Suprapubic skin (tissue), 4 donors: ENCODE data around the gene HAPSTR1. TPM values are rescaled to one million over a fixed set of nuclear protein-coding genes. Genes with fewer than 3 reads are reported as not detected.

Experiments
- DNase-seq, 2 donors: peaks; one replicate each; pipeline ENCODE4 v3.0.0-alpha.2; 2019; ENCODE audit warnings: low spot score in 2 of 2
- H3K27ac ChIP-seq: fragments of 200-600 bp; sonication (generic); one replicate; pipeline ENCODE4 v1.5.1; 2019
- H3K27me3 ChIP-seq: fragments of 200-600 bp; sonication (generic); one replicate; pipeline ENCODE4 v1.5.1; 2019
- H3K36me3 ChIP-seq: fragments of 200-600 bp; sonication (generic); one replicate; pipeline ENCODE4 v1.5.1; 2019
- H3K4me1 ChIP-seq: fragments of 200-600 bp; sonication (generic); one replicate; pipeline ENCODE4 v1.5.1; 2019
- H3K4me3 ChIP-seq: fragments of 200-600 bp; sonication (generic); one replicate; pipeline ENCODE4 v1.5.1; 2019; ENCODE audit warnings: mild to moderate bottlenecking
- H3K9me3 ChIP-seq: fragments of 200-600 bp; sonication (generic); one replicate; pipeline ENCODE4 v1.5.1; 2019
- EP300 ChIP-seq: sonication (generic); formaldehyde crosslinking; IDR thresholded peaks from one replicate; pipeline ENCODE4 v1.6.1; 2017; ENCODE audit warnings: antibody characterized with exemption
- POLR2A ChIP-seq, 2 donors: fragments of 450-650 bp; IDR thresholded peaks; one replicate each; pipeline ENCODE4 v1.6.1; 2017; ENCODE audit warnings: antibody characterized with exemption in 2 of 2, mild to moderate bottlenecking in 2 of 2, moderate library complexity in 2 of 2
- POLR2AphosphoS5 ChIP-seq, 3 donors: sonication (generic); formaldehyde crosslinking; IDR thresholded peaks; one replicate each; pipeline ENCODE4 v1.6.1; 2017; ENCODE audit warnings: antibody characterized with exemption in 3 of 3
- WGBS: methylation state at CpG from one replicate; pipeline ENCODE4 v1.1.5; 2018; 5-methylcytosine and 5-hydroxymethylcytosine counted together
- total RNA-seq, 4 donors: library from RNA; depleted of rRNA; stranded (reverse); fragments of >200 nt; gene quantifications; one replicate each; pipeline ENCODE4 v1.1.0, GENCODE V29; 2016
- TF ChIP-seq, protein P1 (sequence below), 2 donors: fragments of 200-600 bp in 1 of 2; fragments of 450-650 bp in 1 of 2; sonication (generic) in 1 of 2; IDR thresholded peaks; one replicate each; pipeline ENCODE4 v1.5.1; 2016 to 2019; ENCODE audit warnings: antibody characterized with exemption in 2 of 2, mild to moderate bottlenecking in 1 of 2, moderate library complexity in 1 of 2

HAPSTR1 gene
- total RNA-seq, 4 donors from 2014 or later = 40.4 to 52.7 (median 47.4) TPM

GRCh38 chr16:9061358-9061813 is 30.1 kb upstream of the HAPSTR1 start:
- H3K36me3 ChIP-seq = no peaks in the 10 kb centered on the region
- H3K27me3 ChIP-seq = no peaks in the 10 kb centered on the region
- H3K9me3 ChIP-seq = no peaks in the 10 kb centered on the region
- DNase-seq = no peak
- no peak overlapping the region for H3K27ac ChIP-seq
- TF ChIP-seq, protein P1, sequence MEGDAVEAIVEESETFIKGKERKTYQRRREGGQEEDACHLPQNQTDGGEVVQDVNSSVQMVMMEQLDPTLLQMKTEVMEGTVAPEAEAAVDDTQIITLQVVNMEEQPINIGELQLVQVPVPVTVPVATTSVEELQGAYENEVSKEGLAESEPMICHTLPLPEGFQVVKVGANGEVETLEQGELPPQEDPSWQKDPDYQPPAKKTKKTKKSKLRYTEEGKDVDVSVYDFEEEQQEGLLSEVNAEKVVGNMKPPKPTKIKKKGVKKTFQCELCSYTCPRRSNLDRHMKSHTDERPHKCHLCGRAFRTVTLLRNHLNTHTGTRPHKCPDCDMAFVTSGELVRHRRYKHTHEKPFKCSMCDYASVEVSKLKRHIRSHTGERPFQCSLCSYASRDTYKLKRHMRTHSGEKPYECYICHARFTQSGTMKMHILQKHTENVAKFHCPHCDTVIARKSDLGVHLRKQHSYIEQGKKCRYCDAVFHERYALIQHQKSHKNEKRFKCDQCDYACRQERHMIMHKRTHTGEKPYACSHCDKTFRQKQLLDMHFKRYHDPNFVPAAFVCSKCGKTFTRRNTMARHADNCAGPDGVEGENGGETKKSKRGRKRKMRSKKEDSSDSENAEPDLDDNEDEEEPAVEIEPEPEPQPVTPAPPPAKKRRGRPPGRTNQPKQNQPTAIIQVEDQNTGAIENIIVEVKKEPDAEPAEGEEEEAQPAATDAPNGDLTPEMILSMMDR (IDR thresholded peaks at IDR 0.05) = no peak
- TF ChIP-seq POLR2A (IDR thresholded peaks at IDR 0.05) (no peak), POLR2AphosphoS5 (IDR thresholded peaks at IDR 0.05) (no peak), EP300 (no peak)
- H3K4me1 ChIP-seq = no peaks in the 10 kb centered on the region
- H3K4me3 ChIP-seq = no peak overlapping the region
- 53% methylated on average over 4 of the region's 4 CpGs for WGBS

- TF ChIP-seq EP300 (no peak), POLR2A (IDR thresholded peaks at IDR 0.05) (no peak), POLR2AphosphoS5 (IDR thresholded peaks at IDR 0.05) (no peak)
- TF ChIP-seq, protein P1 (IDR thresholded peaks at IDR 0.05) = no peak
- Histone ChIP-seq H3K27me3 (no peaks in the 10 kb centered on the region), H3K4me1 (no peaks in the 10 kb centered on the region), H3K27ac (no peak overlapping the region), H3K36me3 (no peaks in the 10 kb centered on the region), H3K4me3 (no peak overlapping the region), H3K9me3 (no peaks in the 10 kb centered on the region)
- DNase-seq = no peak
- 86% methylated on average over 7 of the region's 7 CpGs for WGBS
These were observed 29.1 kb upstream of the HAPSTR1 start for GRCh38 chr16:9062301-9062700.

GRCh38 chr16:9065077-9065476 is 26.4 kb upstream of the HAPSTR1 start:
- TF ChIP-seq EP300 (no peak), POLR2AphosphoS5 (IDR thresholded peaks at IDR 0.05) (no peak), POLR2A (IDR thresholded peaks at IDR 0.05) (no peak)
- TF ChIP-seq, protein P1 (IDR thresholded peaks at IDR 0.05) = no peak
- Histone ChIP-seq H3K9me3 (no peaks in the 10 kb centered on the region), H3K36me3 (no peaks in the 10 kb centered on the region), H3K27me3 (no peaks in the 10 kb centered on the region), H3K4me1 (no peaks in the 10 kb centered on the region), H3K27ac (no peak overlapping the region), H3K4me3 (no peak overlapping the region)
- DNase-seq = no peak
- 87% methylated on average over 4 of the region's 4 CpGs for WGBS

DNA sequence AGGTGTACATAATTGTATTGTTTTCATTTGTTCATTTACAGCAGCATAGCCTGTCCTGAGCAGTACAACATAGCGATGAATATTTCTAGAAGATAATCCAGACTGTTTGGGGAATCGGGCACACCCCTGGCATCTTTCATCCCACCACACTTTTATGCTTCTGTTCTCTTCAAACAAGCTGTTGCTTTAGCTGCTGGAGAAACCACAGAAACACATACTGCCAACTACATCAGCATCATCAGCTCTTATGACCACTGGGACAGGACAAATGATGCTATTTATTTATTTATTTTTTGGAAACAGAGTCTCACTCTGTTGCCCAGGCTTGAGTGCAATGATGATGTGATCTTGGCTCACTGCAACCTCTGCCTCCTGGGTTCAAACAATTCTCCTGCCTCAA is 22.6 kb upstream of the HAPSTR1 start:
- Histone ChIP-seq H3K27me3 (no peaks in the 10 kb centered on the region), H3K4me3 (no peak overlapping the region), H3K4me1 (no peaks in the 10 kb centered on the region), H3K9me3 (no peaks in the 10 kb centered on the region), H3K27ac (no peak overlapping the region), H3K36me3 (no peaks in the 10 kb centered on the region)
- no peak for TF ChIP-seq POLR2AphosphoS5 (IDR thresholded peaks at IDR 0.05)
- WGBS = 97% methylated on average over 2 of the region's 2 CpGs
- no peak for DNase-seq

DNA sequence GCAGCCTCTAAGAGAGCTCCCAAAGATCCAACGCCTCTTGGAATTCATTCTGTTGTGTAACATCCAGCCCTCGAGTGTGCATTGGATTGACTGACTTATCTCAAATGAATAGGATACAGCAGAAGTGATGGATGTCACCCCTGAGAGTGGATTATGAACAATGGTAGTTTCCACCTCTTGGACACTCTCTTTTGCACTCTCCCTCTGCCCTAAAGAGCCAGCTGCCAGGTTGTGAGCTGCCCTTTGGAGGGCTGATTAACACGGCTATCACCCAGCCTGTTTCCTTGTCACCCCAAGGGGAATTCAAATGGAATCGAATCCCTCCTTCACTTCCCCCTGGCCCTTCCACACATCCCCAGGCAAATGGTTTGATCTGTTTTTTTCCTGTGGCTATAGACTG is 21.2 kb upstream of the HAPSTR1 start:
- no peak overlapping the region for H3K27ac ChIP-seq
- H3K4me1 ChIP-seq = no peaks in the 10 kb centered on the region
- no peaks in the 10 kb centered on the region for H3K27me3 ChIP-seq
- no peak for TF ChIP-seq POLR2A (IDR thresholded peaks at IDR 0.05)
- TF ChIP-seq, protein P1 (IDR thresholded peaks at IDR 0.05) = no peak
- no peak for TF ChIP-seq EP300
- TF ChIP-seq POLR2AphosphoS5 (IDR thresholded peaks at IDR 0.05) = no peak
- no peak for DNase-seq
- no peaks in the 10 kb centered on the region for H3K9me3 ChIP-seq
- WGBS = 70% methylated on average over 4 of the region's 4 CpGs
- no peak overlapping the region for H3K4me3 ChIP-seq
- H3K36me3 ChIP-seq = no peaks in the 10 kb centered on the region

GRCh38 chr16:9071377-9071776 is 20.1 kb upstream of the HAPSTR1 start:
- H3K4me3 ChIP-seq = no peak overlapping the region

More at GRCh38 chr16:9071377-9071776, 20.1 kb upstream of the HAPSTR1 start:
- no peaks in the 10 kb centered on the region for H3K9me3 ChIP-seq
- no peak for TF ChIP-seq POLR2AphosphoS5 (IDR thresholded peaks at IDR 0.05)
- TF ChIP-seq EP300 = no peak
- TF ChIP-seq POLR2A (IDR thresholded peaks at IDR 0.05) = no peak
- TF ChIP-seq, protein P1 (IDR thresholded peaks at IDR 0.05) = no peak
- no peak overlapping the region for H3K27ac ChIP-seq
- H3K36me3 ChIP-seq = no peaks in the 10 kb centered on the region
- WGBS = 91% methylated on average over 9 of the region's 9 CpGs
- no peak for DNase-seq
- H3K27me3 ChIP-seq = no peaks in the 10 kb centered on the region
- H3K4me1 ChIP-seq = no peaks in the 10 kb centered on the region
